Fibroblast of lung (primary cell): Measurements from ENCODE around the gene SLC22A23. TPM values are rescaled to one million over a fixed set of nuclear protein-coding genes. Genes with fewer than 3 reads are reported as not detected.
A peak's percentile ranks its signal among the peaks of the same experiment; 100 is the strongest.

Experiments used
- DNase-seq, 2 donors: peaks; one replicate each; pipeline versions ENCODE4 v3.0.0 to v3.0.0-alpha.2; 2010; ENCODE audit warnings: low read depth in 2 of 2
- H2AFZ ChIP-seq: 2 replicates; pipeline ENCODE4 v1.5.1; 2012; ENCODE audit warnings: low read length, control low read depth, inconsistent platforms
- H3K27ac ChIP-seq: 2 replicates; pipeline ENCODE4 v1.5.1; 2011; ENCODE audit warnings: low read length, control low read depth; ENCODE audit not compliant: insufficient read depth
- H3K27me3 ChIP-seq: 2 replicates; pipeline ENCODE4 v1.5.1; 2011; ENCODE audit warnings: mild to moderate bottlenecking, low read length; ENCODE audit not compliant: control insufficient read depth, insufficient read depth
- H3K36me3 ChIP-seq: 2 replicates; pipeline ENCODE4 v1.5.1; 2011; ENCODE audit warnings: low read length; ENCODE audit not compliant: control insufficient read depth, insufficient read depth
- H3K4me1 ChIP-seq: 2 replicates; pipeline ENCODE4 v1.5.1; 2011; ENCODE audit warnings: low read length; ENCODE audit not compliant: control insufficient read depth, insufficient read depth; ENCODE audit errors: extremely low read depth
- H3K4me2 ChIP-seq: 2 replicates; pipeline ENCODE4 v1.5.1; 2011; ENCODE audit warnings: low read length, control low read depth; ENCODE audit not compliant: insufficient read depth; ENCODE audit errors: extremely low read depth
- H3K4me3 ChIP-seq, 4 experiments: fragments of 200-600 bp in 1 of 4; sonication (generic) in 1 of 4; replicated peaks in 1 of 4; 2 replicates each; pipeline ENCODE4 v1.5.1; 2011 to 2016; ENCODE audit warnings: low read length in 4 of 4, low read depth in 3 of 4, mild to moderate bottlenecking in 3 of 4, control low read depth in 2 of 4, inconsistent platforms in 1 of 4, mixed read lengths in 1 of 4; ENCODE audit not compliant: insufficient read depth in 1 of 4; ENCODE audit errors: control extremely low read depth in 1 of 4
- H3K79me2 ChIP-seq: 2 replicates; pipeline ENCODE4 v1.5.1; 2012; ENCODE audit warnings: mild to moderate bottlenecking, low read length, inconsistent platforms; ENCODE audit not compliant: control insufficient read depth, insufficient read depth
- H3K9ac ChIP-seq: 2 replicates; pipeline ENCODE4 v1.5.1; 2011; ENCODE audit warnings: mild to moderate bottlenecking, low read length, control low read depth; ENCODE audit not compliant: insufficient read depth
- H3K9me3 ChIP-seq: 2 replicates; pipeline ENCODE4 v1.5.1; 2012; ENCODE audit warnings: low read depth, low read length; ENCODE audit not compliant: control insufficient read depth, insufficient read depth
- H4K20me1 ChIP-seq: 2 replicates; pipeline ENCODE4 v1.5.1; 2011; ENCODE audit warnings: low read length; ENCODE audit not compliant: control insufficient read depth, insufficient read depth; ENCODE audit errors: extremely low read depth
- EZH2 ChIP-seq: IDR thresholded peaks from 2 replicates; pipeline ENCODE4 v1.5.1; 2012; ENCODE audit warnings: low read length, control low read depth, mild to moderate bottlenecking; ENCODE audit errors: missing control alignments
- polyA plus RNA-seq, 2 donors: library from polyadenylated mRNA; depleted of rRNA in 1 of 2; stranded (reverse) in 1 of 2; unstranded in 1 of 2; fragments of >200 nt; gene quantifications; 2 replicates each; pipeline ENCODE4 v1.2.1, GENCODE V29; 2011 to 2012; ENCODE audit warnings: missing spikeins in 1 of 2
- total RNA-seq: library from RNA; depleted of rRNA; stranded (reverse); fragments of >200 nt; gene quantifications from 2 replicates; pipeline ENCODE4 v1.2.1, GENCODE V29; 2014
- TF ChIP-seq, protein P1 (sequence below), 2 donors: IDR thresholded peaks in 1 of 2; conservative IDR thresholded peaks in 1 of 2; 1 replicate in 1 of 2; 2 replicates in 1 of 2; pipeline ENCODE4 v1.5.1; 2011 to 2012; ENCODE audit warnings: low read length in 2 of 2, control low read depth in 1 of 2, inconsistent platforms in 1 of 2, low read depth in 1 of 2, mild to moderate bottlenecking in 1 of 2

SLC22A23 gene
- total and polyA plus RNA-seq, 2 donors (not counting 1 experiment from before 2014, with no cell fraction given), result 0.37 to 3.0 TPM

- TF ChIP-seq EZH2, result no peak
- TF ChIP-seq, protein P1, sequence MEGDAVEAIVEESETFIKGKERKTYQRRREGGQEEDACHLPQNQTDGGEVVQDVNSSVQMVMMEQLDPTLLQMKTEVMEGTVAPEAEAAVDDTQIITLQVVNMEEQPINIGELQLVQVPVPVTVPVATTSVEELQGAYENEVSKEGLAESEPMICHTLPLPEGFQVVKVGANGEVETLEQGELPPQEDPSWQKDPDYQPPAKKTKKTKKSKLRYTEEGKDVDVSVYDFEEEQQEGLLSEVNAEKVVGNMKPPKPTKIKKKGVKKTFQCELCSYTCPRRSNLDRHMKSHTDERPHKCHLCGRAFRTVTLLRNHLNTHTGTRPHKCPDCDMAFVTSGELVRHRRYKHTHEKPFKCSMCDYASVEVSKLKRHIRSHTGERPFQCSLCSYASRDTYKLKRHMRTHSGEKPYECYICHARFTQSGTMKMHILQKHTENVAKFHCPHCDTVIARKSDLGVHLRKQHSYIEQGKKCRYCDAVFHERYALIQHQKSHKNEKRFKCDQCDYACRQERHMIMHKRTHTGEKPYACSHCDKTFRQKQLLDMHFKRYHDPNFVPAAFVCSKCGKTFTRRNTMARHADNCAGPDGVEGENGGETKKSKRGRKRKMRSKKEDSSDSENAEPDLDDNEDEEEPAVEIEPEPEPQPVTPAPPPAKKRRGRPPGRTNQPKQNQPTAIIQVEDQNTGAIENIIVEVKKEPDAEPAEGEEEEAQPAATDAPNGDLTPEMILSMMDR (conservative IDR thresholded peaks at IDR 0.05 in 1 of 2, IDR thresholded peaks at IDR 0.05 in 1 of 2; ENCODE audit: low read depth in 1 of 2, low read length in 2 of 2), result no peak
- Histone ChIP-seq H3K4me1 (no peaks in the 10 kb centered on the region), H4K20me1 (no peaks in the 10 kb centered on the region), H3K27me3 (peaks cover 6% of the 10 kb centered on the region), H3K27ac (no peak overlapping the region), H3K4me3 (no peak overlapping the region), H3K9me3 (no peaks in the 10 kb centered on the region), H3K79me2 (no peaks in the 10 kb centered on the region), H3K36me3 (no peaks in the 10 kb centered on the region), H3K9ac (no peak overlapping the region), H2AFZ (no peak overlapping the region), H3K4me2 (no peak overlapping the region)
- DNase-seq, result peak in 1 of 2 donors; percentile 9
These were observed 159.8 kb downstream of the SLC22A23 start for GRCh38 chr6:3297006-3297405.

DNA sequence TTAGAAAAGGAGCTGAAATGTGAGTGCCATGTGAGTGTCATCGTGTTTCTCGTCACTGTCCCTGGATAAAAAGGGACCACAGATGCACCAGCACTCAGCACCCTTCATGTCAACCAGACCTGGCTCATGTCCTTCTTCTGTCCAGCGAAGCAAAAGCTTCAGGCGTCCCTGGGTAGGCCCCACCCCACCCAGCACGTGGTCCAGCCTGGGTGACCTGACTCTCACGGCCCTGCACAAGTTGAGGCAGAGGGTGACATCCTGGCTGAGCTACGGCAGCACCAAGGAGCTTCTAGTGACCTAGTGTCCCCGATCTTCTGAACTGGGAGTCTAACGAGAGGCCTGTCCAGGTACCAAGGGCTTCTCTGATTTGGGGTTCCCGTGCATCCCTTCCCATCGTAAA, 160.3 kb downstream of the SLC22A23 start:
- Histone ChIP-seq H3K27me3 (peaks cover 6% of the 10 kb centered on the region), H3K27ac (no peak overlapping the region), H3K4me3 (no peak overlapping the region)

GRCh38 chr6:3296078-3296477, 160.8 kb downstream of the SLC22A23 start:
- H4K20me1 ChIP-seq, result no peaks in the 10 kb centered on the region
- no peak for DNase-seq
- H2AFZ ChIP-seq, result no peak overlapping the region
- no peaks in the 10 kb centered on the region for H3K36me3 ChIP-seq
- H3K4me3 ChIP-seq, result no peak overlapping the region
- H3K79me2 ChIP-seq, result no peaks in the 10 kb centered on the region
- H3K9ac ChIP-seq, result no peak overlapping the region
- no peak overlapping the region for H3K4me2 ChIP-seq
- no peak overlapping the region for H3K27ac ChIP-seq
- H3K27me3 ChIP-seq, result peaks cover 6% of the 10 kb centered on the region
- TF ChIP-seq, protein P1 (conservative IDR thresholded peaks at IDR 0.05 in 1 of 2, IDR thresholded peaks at IDR 0.05 in 1 of 2; ENCODE audit: low read depth in 1 of 2, low read length in 2 of 2), result no peak
- TF ChIP-seq EZH2, result no peak
- no peaks in the 10 kb centered on the region for H3K9me3 ChIP-seq
- no peaks in the 10 kb centered on the region for H3K4me1 ChIP-seq

More for the DNA sequence above, 160.3 kb downstream of the SLC22A23 start:
- no peaks in the 10 kb centered on the region for H4K20me1 ChIP-seq
- H3K4me2 ChIP-seq, result no peak overlapping the region
- no peaks in the 10 kb centered on the region for H3K36me3 ChIP-seq
- no peak overlapping the region for H3K9ac ChIP-seq
- no peaks in the 10 kb centered on the region for H3K79me2 ChIP-seq
- H3K9me3 ChIP-seq, result no peaks in the 10 kb centered on the region
- no peak for DNase-seq
- no peaks in the 10 kb centered on the region for H3K4me1 ChIP-seq
- TF ChIP-seq, protein P1 (conservative IDR thresholded peaks at IDR 0.05 in 1 of 2, IDR thresholded peaks at IDR 0.05 in 1 of 2; ENCODE audit: low read depth in 1 of 2, low read length in 2 of 2), result no peak
- no peak for TF ChIP-seq EZH2
- no peak overlapping the region for H2AFZ ChIP-seq
